ENCODE measurements around the gene TBKBP1. TPM values are rescaled to one million over a fixed set of nuclear protein-coding genes. Genes with fewer than 3 reads are reported as not detected.

TBKBP1 gene, protein sequence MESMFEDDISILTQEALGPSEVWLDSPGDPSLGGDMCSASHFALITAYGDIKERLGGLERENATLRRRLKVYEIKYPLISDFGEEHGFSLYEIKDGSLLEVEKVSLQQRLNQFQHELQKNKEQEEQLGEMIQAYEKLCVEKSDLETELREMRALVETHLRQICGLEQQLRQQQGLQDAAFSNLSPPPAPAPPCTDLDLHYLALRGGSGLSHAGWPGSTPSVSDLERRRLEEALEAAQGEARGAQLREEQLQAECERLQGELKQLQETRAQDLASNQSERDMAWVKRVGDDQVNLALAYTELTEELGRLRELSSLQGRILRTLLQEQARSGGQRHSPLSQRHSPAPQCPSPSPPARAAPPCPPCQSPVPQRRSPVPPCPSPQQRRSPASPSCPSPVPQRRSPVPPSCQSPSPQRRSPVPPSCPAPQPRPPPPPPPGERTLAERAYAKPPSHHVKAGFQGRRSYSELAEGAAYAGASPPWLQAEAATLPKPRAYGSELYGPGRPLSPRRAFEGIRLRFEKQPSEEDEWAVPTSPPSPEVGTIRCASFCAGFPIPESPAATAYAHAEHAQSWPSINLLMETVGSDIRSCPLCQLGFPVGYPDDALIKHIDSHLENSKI
- polyA plus RNA-seq (2013): 12.4 TPM

- H3K27ac ChIP-seq (ENCODE audit: insufficient read depth in 1 of 2, low read depth in 1 of 2, low read length in 2 of 2, poor library complexity in 1 of 2, severe bottlenecking in 2 of 2): peak within 1 kb of the TSS in 1 of 2 experiments; percentile 60
- 1% methylated on average over 46 of the region's 87 CpGs for WGBS (ENCODE audit: insufficient coverage)
- peaks cover 0 to 6% (median 2%) of the 10 kb centered on the region in 4 experiments for H3K36me3 ChIP-seq (ENCODE audit: control insufficient read depth in 4 of 4, insufficient read depth in 4 of 4, low read length in 3 of 4)
- POLR2A ChIA-PET: interaction anchor here (0.5 to 1.0 kb wide), 2 partner anchors 10 to 13 kb away, joined by 3 to 4 read pairs; no protein-coding TSS in a partner anchor
- H3K27me3 ChIP-seq (replicated peaks in 2 of 5; ENCODE audit: control insufficient read depth in 4 of 5, insufficient read depth in 5 of 5, low read length in 4 of 5): no peaks in the 10 kb centered on the region
- peak; percentile 71 to 92 (median 86) for DNase-seq
- peaks cover 8 to 47% (median 39%) of the 10 kb centered on the region in 4 experiments for H3K4me1 ChIP-seq (ENCODE audit: control extremely low read depth in 1 of 4, control insufficient read depth in 4 of 4, insufficient read depth in 4 of 4, low read length in 3 of 4)
- no peaks in the 10 kb centered on the region for H3K9me3 ChIP-seq (ENCODE audit: control extremely low read depth in 1 of 5, control insufficient read depth in 4 of 5, insufficient read depth in 2 of 5, low read depth in 1 of 5, low read length in 4 of 5)
- peak within 1 kb of the TSS; percentile 58 to 82 (median 65) for H3K4me3 ChIP-seq (ENCODE audit: control insufficient read depth in 1 of 7, extremely low read depth in 1 of 7, insufficient read depth in 4 of 7, low read depth in 2 of 7, low read length in 6 of 7)
- CTCF ChIA-PET: interaction anchor here (0.6 to 8.7 kb wide), 9 partner anchors 10 to 49 kb away, joined by 3 to 102 read pairs (median 3); no protein-coding TSS in a partner anchor
Measured at GRCh38 chr17:47693731-47694580, at the start of gene TBKBP1. Gene TBKBP1 (plus strand): TSS chr17:47694161. CDS start chr17:47696113, 1,952 bp downstream.

DNA sequence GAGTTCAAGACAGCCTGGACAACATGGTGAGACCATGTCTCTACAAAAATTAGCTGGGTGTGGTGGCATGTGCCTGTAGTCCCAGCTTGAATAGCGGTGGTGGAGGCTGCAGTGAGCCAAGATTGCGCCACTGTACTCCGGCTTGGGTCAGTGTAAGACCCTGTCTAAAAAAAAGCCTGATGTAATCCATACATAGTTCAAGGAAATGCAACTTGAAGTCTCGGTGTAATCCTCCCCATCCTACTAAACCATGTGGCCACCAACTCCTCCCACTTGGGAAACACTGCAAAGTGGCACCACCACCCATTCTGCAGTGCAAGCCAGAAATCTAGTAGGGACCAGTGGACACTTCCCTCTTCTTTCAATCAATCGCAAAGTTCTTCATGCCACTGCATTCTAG lies 49.6 kb upstream of the TBKBP1 start:
- Histone ChIP-seq H3K4me3 (ENCODE audit: control insufficient read depth in 1 of 7, extremely low read depth in 1 of 7, insufficient read depth in 4 of 7, low read depth in 2 of 7, low read length in 6 of 7) (no peak overlapping the region), H3K4me1 (ENCODE audit: control extremely low read depth in 1 of 4, control insufficient read depth in 4 of 4, insufficient read depth in 4 of 4, low read length in 3 of 4) (peaks cover 4 to 22% (median 13%) of the 10 kb centered on the region in 4 experiments), H3K27me3 (replicated peaks in 2 of 5; ENCODE audit: control insufficient read depth in 4 of 5, insufficient read depth in 5 of 5, low read length in 4 of 5) (no peaks in the 10 kb centered on the region), H3K36me3 (ENCODE audit: control insufficient read depth in 4 of 4, insufficient read depth in 4 of 4, low read length in 3 of 4) (no peaks in the 10 kb centered on the region), H3K9me3 (ENCODE audit: control extremely low read depth in 1 of 5, control insufficient read depth in 4 of 5, insufficient read depth in 2 of 5, low read depth in 1 of 5, low read length in 4 of 5) (no peaks in the 10 kb centered on the region), H3K27ac (ENCODE audit: insufficient read depth in 1 of 2, low read depth in 1 of 2, low read length in 2 of 2, poor library complexity in 1 of 2, severe bottlenecking in 2 of 2) (no peak overlapping the region)
- CTCF ChIA-PET: no interaction called here
- WGBS (ENCODE audit: insufficient coverage): 97% methylated on average over 5 of the region's 5 CpGs
- POLR2A ChIA-PET: no interaction called here
- no peak for DNase-seq

DNA sequence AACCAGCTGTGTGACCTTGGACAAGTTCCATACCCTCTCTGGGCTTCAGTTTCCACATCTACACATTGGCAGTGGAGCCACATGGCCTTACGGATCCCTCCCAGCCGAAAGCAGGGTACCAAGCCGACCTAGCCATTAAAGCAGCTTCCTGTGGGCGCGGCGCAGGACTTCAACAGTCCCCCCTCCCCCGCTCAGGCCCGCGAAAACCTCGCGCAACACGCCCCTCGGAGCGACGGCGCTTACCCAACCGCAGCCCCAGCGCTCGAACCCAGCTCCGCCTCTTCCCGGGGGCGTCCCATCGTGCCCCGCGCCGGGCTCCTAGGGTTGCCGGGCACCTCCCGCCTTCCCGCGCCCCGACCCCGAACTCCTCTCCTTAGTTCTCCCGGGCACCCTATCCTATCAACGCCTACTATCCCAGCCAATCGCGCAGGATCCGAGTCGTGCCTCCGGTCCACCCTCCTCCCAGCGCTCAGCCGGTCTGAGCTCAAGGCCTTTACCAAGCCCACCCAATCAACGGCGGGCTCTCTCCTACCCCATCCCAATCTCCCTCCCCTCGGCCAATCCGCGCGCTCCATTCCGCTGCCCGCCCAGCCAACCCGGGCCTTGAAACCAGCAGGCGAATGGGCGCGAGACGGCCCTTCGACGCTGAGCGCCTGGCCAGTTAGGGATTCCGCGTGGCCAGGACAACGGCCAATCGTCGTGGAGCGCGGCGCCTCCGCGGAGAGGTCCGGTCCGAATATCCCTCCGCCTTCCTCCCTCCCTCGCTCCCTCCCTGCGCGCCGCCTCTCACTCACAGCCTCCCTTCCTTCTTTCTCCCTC lies 44.6 kb upstream of the TBKBP1 start, which contains the start of gene KPNB1:
Gene KPNB1 (plus strand): TSS at position 767 of the 819 bp plus-strand sequence. CDS start 326 bp downstream, outside the sequence.
- ChIA-PET CTCF (interaction anchor here (0.8 to 8.4 kb wide), 6 partner anchors 9 to 108 kb away, joined by 3 to 56 read pairs (median 4); no protein-coding TSS in a partner anchor), POLR2A (interaction anchor here (0.5 to 1.0 kb wide), 3 partner anchors 31 to 538 kb away, joined by 3 to 5 read pairs (median 4); no protein-coding TSS in a partner anchor)
- Histone ChIP-seq H3K36me3 (ENCODE audit: control insufficient read depth in 4 of 4, insufficient read depth in 4 of 4, low read length in 3 of 4) (peaks cover 2 to 30% (median 15%) of the 10 kb centered on the region in 4 experiments), H3K9me3 (ENCODE audit: control extremely low read depth in 1 of 5, control insufficient read depth in 4 of 5, insufficient read depth in 2 of 5, low read depth in 1 of 5, low read length in 4 of 5) (no peaks in the 10 kb centered on the region), H3K4me3 (ENCODE audit: control insufficient read depth in 1 of 7, extremely low read depth in 1 of 7, insufficient read depth in 4 of 7, low read depth in 2 of 7, low read length in 6 of 7) (peak within 1 kb of the TSS; percentile 66 to 91 (median 81)), H3K27ac (ENCODE audit: insufficient read depth in 1 of 2, low read depth in 1 of 2, low read length in 2 of 2, poor library complexity in 1 of 2, severe bottlenecking in 2 of 2) (peak within 1 kb of the TSS; percentile 61 to 79), H3K27me3 (replicated peaks in 2 of 5; ENCODE audit: control insufficient read depth in 4 of 5, insufficient read depth in 5 of 5, low read length in 4 of 5) (no peaks in the 10 kb centered on the region), H3K4me1 (ENCODE audit: control extremely low read depth in 1 of 4, control insufficient read depth in 4 of 4, insufficient read depth in 4 of 4, low read length in 3 of 4) (peaks cover 21 to 44% (median 36%) of the 10 kb centered on the region in 4 experiments)
- WGBS (ENCODE audit: insufficient coverage): 0% methylated on average over 51 of the region's 74 CpGs
- peak; percentile 100 for DNase-seq

DNA sequence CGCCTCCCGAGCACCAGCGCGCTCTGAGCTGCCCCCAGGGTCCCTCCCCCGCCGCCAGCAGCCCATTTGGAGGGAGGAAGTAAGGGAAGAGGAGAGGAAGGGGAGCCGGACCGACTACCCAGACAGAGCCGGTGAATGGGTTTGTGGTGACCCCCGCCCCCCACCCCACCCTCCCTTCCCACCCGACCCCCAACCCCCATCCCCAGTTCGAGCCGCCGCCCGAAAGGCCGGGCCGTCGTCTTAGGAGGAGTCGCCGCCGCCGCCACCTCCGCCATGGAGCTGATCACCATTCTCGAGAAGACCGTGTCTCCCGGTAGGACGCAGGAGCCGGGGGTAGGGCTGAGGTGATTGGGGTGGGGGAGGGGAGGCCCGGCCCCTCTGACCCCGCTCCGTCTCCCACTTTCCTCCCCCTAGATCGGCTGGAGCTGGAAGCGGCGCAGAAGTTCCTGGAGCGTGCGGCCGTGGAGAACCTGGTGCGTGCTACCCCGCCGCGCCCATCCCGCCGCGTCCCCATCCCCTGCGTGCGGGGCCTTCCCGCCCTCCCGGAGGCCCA lies 43.9 kb upstream of the TBKBP1 start:
- Histone ChIP-seq H3K9me3 (ENCODE audit: control extremely low read depth in 1 of 5, control insufficient read depth in 4 of 5, insufficient read depth in 2 of 5, low read depth in 1 of 5, low read length in 4 of 5) (no peaks in the 10 kb centered on the region), H3K36me3 (ENCODE audit: control insufficient read depth in 4 of 4, insufficient read depth in 4 of 4, low read length in 3 of 4) (peaks cover 6 to 37% (median 21%) of the 10 kb centered on the region in 4 experiments), H3K27me3 (replicated peaks in 2 of 5; ENCODE audit: control insufficient read depth in 4 of 5, insufficient read depth in 5 of 5, low read length in 4 of 5) (no peaks in the 10 kb centered on the region), H3K4me3 (ENCODE audit: control insufficient read depth in 1 of 7, extremely low read depth in 1 of 7, insufficient read depth in 4 of 7, low read depth in 2 of 7, low read length in 6 of 7) (peak overlapping the region; percentile 66 to 91 (median 81)), H3K4me1 (ENCODE audit: control extremely low read depth in 1 of 4, control insufficient read depth in 4 of 4, insufficient read depth in 4 of 4, low read length in 3 of 4) (peaks cover 21 to 44% (median 36%) of the 10 kb centered on the region in 4 experiments), H3K27ac (ENCODE audit: insufficient read depth in 1 of 2, low read depth in 1 of 2, low read length in 2 of 2, poor library complexity in 1 of 2, severe bottlenecking in 2 of 2) (peak overlapping the region in 1 of 2 experiments; percentile 61)
- no CpG with 5 or more reads among the region's 48 CpGs for WGBS (ENCODE audit: insufficient coverage)
- ChIA-PET POLR2A (interaction anchor here (0.5 to 1.0 kb wide), 3 partner anchors 30 to 538 kb away, joined by 4 to 5 read pairs (median 4); no protein-coding TSS in a partner anchor), CTCF (interaction anchor here (1.0 to 8.4 kb wide), 4 partner anchors 13 to 107 kb away, joined by 3 to 56 read pairs (median 4); no protein-coding TSS in a partner anchor)
- DNase-seq: peak; percentile 60 to 82 (median 76)

- WGBS (ENCODE audit: insufficient coverage): 6% methylated on average over 13 of the region's 39 CpGs
- peak; percentile 96 to 98 (median 96) for DNase-seq
- ChIA-PET POLR2A (interaction anchor here (0.7 to 1.0 kb wide), 3 partner anchors 24 to 172 kb away, joined by 3 to 5 read pairs (median 4); no protein-coding TSS in a partner anchor), CTCF (interaction anchor here (1.0 to 8.4 kb wide), 3 partner anchors 13 to 107 kb away, joined by 3 to 56 read pairs (median 6); no protein-coding TSS in a partner anchor)
- Histone ChIP-seq H3K27ac (ENCODE audit: insufficient read depth in 1 of 2, low read depth in 1 of 2, low read length in 2 of 2, poor library complexity in 1 of 2, severe bottlenecking in 2 of 2) (peak overlapping the region; percentile 61 to 75), H3K4me3 (ENCODE audit: control insufficient read depth in 1 of 7, extremely low read depth in 1 of 7, insufficient read depth in 4 of 7, low read depth in 2 of 7, low read length in 6 of 7) (peak overlapping the region; percentile 65 to 91 (median 81)), H3K9me3 (ENCODE audit: control extremely low read depth in 1 of 5, control insufficient read depth in 4 of 5, insufficient read depth in 2 of 5, low read depth in 1 of 5, low read length in 4 of 5) (no peaks in the 10 kb centered on the region), H3K27me3 (replicated peaks in 2 of 5; ENCODE audit: control insufficient read depth in 4 of 5, insufficient read depth in 5 of 5, low read length in 4 of 5) (no peaks in the 10 kb centered on the region), H3K36me3 (ENCODE audit: control insufficient read depth in 4 of 4, insufficient read depth in 4 of 4, low read length in 3 of 4) (peaks cover 10 to 45% (median 28%) of the 10 kb centered on the region in 4 experiments), H3K4me1 (ENCODE audit: control extremely low read depth in 1 of 4, control insufficient read depth in 4 of 4, insufficient read depth in 4 of 4, low read length in 3 of 4) (peaks cover 21 to 44% (median 36%) of the 10 kb centered on the region in 4 experiments)
Measured at GRCh38 chr17:47650525-47651522, 43.1 kb upstream of the TBKBP1 start.
